HG03439 (cell line): Measurements from ENCODE around the gene FER.
"Not testable (repeated sequence)": the region's sequence is repeated elsewhere in the genome, so short reads cannot be mapped to it uniquely, and the experiment has no call there.

Source experiments
- ATAC-seq: cut with Tn5 transposase; IDR thresholded peaks from one replicate; pipeline ENCODE4 v1.9.1; 2021; ENCODE audit warnings: mild to moderate bottlenecking, moderate library complexity; ENCODE audit not compliant: unreplicated experiment

The FER gene

DNA sequence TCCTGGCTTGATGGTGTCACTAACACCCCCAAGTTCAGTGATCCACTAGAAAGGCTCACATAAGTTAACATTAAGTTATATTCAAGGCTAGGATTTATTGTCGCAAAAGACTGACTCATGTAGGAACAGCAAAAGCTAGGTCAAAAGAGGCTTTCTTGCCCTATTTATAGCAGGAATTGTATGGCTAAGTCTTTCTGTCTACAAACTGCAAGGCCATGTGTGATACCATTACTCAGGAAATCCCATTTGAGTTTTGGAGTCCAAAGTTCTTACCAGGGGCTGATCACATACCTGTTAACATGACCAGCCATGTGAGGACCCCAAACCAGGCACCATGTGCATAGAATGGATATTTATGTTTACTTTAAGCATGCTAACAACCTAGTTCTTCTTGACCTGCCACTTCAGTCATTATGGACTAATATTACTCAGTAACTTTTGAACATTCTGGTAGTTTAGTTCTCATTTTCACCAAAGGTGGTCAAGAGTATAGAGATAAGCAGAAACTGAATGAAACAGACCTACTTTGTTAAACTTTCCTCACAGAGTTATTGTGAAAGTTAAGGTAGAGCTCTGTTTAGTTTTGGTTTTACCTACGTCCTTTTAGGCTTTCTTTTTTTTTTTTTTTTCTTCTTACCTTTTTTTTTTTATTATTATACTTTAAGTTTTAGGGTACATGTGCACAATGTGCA, 281.1 kb downstream of the FER start:
- ATAC-seq: peak; percentile 72

DNA sequence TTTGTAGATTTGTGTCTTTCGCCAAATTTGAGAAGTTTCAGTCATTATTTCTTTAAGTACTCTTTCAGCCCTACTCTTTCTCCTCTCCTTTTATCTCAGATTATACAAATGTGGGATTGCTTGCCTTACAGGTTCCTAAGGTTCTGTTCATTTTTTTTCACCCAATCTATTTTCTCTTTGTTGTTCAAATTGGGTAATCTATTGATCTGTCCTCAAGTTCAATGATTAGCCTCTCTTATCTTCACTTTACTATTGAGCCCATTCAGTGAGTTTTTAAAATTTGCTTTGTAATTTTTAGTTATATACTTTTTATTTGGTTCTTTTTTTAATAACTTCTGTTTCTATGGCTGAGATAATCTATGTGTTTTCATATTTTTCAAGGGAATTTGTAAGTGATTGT, 282.1 kb downstream of the FER start:
- no peak for ATAC-seq

DNA sequence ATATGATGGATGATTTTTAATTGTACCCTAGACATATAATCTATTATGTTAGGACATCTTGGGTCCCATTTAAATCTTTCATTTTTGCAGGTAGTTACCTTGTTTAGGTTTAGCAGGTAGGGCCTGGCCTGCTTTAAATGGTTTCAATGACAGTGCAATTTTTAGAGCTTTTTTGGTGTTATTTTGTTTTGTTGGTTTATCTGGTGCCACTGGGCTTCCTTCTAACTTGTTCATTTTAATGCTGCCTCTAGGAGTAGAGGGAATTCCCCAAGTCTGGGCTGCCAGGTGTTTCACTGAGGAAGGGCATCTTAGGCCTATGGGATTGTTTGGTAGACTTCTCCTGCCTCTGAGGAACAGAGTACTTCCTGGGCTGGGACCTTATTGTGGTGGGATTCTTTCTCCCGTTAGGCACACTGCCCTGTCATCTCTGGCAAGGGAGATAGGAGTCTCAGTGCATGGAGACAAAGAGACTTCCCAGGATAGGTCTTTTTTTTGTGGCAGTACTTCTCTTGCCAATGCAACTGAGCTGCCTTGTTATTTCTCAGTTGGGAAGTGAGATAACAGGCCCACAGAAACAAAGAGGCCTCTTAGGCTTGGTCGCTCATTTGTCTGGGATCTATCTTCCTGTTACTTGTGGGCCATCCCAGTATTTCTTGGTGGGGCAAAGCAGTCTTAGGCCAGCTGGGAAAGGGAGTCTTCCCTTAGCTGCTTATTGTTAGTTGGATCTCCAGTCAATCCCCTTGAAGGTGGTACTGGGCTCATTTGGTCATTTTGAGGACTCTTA, 282.9 kb downstream of the FER start:
- no peak for ATAC-seq

DNA sequence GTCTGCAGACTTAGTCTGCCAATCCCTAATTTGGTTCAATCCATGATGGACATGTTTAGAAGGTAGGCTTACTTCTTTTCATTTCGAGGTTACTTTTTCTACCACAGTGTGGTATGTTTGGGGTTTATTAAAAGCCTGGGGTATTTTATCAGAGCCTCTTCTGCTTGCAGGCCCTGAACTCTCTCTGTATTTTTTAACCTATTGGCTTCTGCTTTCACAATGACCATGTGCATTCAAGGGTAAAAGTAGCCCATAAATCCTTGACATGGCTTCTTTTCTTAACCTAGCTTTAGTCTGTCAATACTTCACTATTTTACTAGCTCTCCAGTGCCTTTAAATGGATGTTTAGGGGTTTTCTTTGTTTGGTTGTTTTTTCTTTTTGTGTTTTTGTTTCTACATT, 286.6 kb downstream of the FER start:
- no peak for ATAC-seq

DNA sequence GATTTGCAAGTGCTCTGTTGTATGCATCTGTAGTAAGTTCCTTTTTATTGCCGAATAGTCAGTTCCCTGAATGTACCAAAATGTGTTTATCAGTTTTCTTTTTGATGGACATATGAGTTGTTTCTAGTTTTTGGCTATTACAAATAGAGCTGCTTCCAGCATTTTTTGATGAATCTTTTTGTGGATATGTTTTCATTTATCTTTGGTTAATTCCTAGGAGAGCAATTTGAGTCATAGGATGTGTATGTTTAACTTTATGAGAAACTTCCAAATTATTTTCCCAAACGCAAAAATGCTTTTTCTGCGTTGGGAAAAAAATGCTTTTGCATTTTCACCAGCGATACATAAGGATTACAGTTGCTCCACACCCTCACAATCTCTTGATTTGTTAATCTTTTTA, 287.7 kb downstream of the FER start:
- no peak for ATAC-seq

DNA sequence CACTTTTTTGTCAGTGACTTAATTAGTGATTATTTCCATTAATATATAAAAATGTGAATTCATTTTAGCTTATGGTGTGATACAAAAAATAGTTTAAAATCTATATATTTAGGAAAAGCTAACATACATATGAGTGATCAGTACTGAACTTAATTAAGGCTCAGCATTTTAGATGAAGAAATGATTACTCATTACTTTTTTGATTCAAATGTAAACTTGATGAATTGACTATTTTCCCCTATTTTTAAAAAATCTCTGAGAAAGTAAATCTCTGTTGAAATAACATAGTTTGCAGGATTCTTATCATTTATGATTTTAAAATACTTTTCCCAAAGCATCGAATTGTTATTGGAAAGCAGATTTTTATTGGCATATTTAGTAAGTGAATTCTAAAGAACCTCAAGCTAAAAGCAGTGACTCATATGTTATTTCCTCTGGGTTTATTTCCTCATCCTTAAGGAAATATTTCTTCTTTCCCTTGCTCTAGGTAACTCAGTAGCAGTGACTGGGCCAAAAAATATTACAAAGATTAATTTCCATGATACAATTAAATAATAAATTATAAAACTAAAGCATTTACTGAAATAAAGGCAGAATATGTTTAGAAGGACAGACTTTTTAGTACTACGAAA, 290.6 kb downstream of the FER start:
- no peak for ATAC-seq

DNA sequence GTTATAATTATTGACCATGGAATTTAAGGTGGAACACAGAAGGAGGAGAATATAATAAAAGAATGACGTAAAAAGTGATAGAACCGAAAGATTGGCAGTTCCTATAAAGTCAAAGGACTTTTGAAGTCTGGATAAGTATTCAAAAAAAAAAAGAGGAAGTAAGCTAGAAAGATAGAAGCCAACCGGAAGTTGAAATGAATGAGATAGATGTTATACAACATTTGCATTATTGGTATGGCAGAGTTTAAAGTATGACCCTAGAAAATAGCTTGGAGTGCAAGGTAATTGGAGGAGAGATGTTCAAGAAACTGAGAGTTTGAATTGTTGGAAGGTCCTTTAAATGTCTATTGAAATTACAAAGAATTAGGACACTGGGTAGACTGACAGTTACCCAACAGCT, 293.6 kb downstream of the FER start:
- no peak for ATAC-seq

DNA sequence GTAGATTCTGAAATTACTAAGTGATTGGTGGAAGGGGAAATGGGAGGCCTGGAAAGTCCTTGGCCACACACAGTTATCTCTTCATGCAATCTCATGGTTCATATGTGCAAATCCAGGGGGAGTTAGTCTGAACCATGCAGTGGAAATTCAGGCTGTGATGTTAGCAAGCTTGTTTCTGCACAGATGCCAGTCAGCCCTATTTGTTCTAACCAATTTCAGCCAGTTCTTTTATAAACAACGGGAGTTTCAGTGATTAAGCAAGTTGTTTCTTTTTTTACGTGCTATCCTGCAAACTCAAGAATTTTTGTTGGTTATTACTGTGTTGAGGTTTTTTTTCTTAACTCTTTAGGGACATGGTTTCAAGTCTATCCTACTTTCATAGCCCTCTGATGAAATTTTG, 298.0 kb downstream of the FER start:
- no peak for ATAC-seq

DNA sequence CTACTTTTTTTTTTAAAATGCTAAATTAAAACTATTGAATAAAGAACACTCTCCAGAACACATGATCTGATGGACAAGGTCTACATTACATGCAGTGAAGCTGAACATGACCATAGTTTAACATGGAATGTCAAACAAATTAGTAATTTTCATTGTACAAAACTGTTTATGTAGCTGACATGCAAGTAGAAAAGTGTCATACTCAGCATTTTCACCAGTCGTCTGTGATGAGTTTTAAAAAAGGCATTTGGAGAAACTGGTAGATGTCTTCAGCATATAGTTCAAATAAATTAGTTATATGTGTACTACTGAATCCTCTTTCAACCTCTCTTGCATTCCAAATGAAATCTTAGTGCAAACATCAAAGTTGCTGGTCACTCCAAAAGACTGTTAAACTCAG, 301.9 kb downstream of the FER start:
- no peak for ATAC-seq

DNA sequence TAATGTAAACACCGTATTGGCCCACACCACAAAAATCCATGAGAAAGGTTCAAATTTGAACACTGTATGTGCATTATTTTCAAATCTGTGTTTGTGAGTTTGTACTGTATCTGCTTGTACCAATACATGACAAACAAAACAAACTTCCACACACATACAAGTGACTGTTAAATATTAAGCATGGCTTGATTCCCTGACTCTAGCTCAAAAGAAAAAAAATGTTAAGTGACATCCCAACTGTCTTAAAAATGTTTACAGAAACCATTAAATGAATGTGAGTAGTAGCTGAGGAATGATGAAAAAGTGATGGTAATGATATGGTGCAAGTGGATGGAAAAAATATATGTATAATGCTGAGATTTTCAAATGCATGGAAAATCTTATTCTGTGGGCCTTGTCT, 302.6 kb downstream of the FER start:
- ATAC-seq: not testable (repeated sequence)

DNA sequence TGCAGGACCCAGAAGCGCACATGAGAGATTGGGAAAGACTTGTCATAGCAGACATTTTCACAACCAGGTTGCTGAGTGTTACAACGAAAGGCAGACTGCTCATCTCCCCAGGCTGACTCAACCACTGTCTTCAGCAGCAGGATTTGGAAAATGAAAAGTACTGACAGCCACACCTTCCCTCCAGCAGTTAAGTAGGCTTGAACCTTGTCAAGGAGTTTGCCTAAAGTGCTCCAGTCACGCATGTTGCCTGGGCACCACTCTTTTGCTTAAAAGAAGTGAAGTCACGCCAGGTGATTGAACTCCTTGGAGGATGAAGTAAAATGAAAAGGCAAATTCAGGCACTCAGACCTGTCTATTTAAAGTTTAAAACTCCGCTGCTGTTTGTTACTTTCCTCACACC, 304.5 kb downstream of the FER start:
- not testable (repeated sequence) for ATAC-seq

DNA sequence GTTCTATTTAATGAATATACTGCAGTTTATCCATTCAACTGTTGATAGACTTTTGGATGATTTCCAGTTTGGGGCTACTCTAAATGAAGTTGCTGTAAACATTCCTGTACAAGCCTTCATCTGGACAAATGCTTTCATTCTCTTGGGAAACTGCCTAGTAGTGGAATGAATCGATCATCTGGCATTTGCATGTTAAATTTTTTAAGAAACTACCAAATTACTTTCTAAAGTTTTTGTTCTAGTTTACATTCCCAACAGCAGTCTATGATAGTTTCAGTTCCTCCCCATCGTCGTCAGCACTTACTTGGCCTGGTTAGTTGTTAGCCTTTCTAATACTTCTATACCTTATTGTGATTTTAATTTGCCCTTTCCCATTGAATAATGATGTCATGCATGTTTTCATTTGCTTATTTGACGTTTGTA, 306.3 kb downstream of the FER start:
- ATAC-seq: no peak

DNA sequence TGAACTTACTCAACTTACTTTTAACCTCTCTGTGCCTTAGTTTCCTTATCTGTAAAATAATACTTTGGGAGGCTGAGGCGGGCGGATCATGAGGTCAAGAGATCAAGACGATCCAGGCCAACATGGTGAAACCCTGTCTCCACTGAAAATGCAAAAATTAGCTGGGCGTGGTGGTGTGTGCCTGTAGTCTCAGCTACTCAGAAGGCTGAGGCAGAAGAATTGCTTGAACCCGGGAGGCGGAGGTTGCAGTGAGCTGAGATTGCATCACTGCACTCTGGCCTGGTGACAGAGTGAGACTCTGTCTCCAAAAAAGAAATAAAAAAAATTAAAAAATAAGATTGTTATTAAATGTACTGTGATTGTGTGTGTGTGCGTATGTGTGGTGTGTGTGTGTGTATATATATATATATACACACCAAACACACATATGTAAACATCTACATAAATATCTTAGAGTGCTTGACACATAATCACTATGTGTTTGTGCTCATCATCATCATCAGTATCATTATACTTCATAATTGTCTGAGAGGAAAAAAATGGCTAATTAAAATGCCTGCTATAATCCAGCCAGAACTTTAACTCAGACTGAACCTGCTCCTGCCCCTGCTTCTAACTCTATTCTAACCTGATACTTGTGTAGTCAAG, 312.8 kb downstream of the FER start:
- ATAC-seq: no peak

DNA sequence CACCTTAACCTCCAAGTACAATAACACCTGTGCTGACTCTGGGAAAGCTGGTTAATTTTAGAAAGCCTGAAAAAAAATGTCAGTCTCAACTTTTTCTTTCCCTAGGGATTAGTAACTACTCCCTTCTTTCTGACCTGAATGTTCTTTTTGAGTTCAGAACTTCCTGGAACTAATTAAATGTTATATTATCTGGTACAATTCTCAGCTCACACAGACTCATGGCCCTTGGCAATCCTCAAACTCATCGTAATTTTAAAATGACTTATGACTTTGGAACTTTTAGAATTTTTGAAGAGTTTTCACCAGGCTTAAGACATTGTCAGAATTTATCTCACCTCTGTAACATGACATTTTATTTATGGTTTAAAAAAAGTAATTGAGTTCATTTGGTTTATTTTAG, 315.0 kb downstream of the FER start:
- ATAC-seq: no peak

DNA sequence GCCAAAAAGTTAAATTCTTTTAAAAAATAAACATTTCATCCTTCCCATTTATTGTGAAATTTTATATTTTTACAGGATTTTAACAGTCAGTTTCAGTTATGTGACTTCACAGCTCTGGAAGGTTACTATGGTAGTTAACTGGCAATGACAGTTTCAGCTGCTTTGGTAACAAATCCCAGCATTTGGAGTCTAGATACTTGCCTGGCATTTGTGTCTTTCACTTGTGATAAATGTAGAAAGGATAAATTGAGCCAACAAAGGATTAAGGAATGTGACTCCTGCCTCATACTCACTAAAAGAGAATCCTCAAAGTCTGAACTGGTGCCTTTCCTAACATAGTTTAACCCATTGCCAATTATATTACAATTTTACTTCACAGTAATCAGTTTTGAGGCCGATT, 315.5 kb downstream of the FER start:
- no peak for ATAC-seq

DNA sequence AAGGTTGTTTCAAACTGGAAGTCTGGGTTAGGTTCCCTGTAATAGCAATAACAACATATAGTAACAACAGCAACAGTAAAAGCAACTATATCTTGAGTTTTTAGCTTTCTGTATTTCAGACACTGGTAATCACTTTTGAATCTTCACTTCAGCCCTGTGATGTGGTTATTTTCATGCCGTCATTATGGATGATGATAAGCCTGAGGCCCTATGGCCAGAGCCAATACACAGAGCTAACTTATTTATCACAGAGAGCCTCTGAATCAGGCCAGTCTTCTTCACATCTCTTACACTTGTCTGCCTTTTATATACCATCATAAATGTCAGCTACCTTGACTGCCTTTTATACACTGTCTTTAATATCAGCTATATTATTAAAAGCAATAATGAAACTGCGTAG, 329.0 kb downstream of the FER start:
- no peak for ATAC-seq

DNA sequence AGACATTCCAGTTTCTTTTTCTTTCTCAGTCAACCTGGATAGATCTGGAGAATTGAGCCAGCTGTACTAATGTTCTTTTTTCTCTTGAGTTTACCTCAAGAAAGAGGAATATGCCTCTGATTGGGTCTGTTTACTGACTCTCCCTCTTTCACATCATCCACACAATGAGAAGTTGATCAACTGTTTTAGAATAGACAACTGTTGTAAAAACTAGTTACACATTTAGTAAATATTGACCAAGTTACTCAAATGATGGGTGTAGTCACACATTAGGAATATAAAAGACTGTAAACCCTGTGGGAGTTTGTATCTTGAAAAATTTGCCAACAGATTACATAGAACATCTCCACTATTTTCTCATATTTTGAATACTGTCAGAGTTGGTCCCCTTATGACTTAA, 330.8 kb downstream of the FER start:
- ATAC-seq: no peak

DNA sequence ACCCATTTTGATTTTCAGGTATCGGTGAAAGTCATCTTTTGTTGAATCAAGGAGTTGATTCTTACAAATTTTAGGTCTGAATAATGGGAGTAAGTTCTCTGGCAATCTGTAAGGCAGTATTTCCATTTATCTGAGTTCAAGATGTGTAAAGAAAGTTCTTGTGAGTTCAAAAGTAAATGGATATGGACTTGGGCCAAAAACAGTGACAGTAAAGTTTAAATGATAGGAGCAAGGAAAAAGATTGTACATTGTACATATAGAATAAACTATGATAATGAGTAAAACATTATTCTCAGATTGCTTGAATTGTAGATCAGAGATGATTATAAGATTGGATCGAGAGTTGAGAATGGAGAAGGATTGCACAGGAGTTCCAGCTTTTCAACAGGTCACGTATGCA, 332.8 kb downstream of the FER start:
- ATAC-seq: no peak

DNA sequence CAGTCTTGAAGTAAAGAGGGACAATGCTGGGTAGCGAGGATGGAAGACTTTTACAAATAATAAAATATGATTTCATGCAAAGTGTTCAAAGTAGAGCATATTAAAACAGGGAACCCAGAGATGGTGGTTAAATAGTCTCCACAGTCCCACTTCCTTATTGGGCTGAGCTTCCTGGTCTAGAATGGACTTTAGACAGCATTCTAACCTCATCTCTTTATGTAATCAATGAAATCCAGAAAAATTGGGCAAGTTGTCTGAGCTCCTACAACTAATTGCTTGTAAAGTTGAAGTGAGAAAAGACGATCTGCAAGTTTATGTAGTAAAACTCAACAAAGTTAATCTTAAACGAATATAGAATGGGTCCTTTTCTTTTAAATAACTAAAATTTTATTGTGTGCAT, 333.2 kb downstream of the FER start:
- ATAC-seq: no peak

DNA sequence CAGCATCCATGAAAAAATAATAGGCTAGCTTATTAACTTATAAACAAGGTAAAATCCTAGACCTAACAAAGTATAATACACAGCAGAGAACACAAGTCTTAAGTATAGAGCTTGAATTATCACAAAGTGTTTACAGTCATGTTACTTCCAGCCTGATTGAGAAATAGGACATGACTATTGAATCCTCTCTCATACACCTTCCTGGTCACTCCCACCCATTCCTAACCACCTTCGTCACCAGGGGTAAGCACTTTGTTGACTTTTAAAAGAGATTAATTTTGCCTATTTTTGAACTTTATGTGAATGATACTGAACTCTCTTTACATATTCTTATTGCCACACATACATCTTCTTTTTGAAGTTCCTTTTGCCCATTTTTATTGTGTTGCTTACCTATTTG, 336.2 kb downstream of the FER start:
- no peak for ATAC-seq

DNA sequence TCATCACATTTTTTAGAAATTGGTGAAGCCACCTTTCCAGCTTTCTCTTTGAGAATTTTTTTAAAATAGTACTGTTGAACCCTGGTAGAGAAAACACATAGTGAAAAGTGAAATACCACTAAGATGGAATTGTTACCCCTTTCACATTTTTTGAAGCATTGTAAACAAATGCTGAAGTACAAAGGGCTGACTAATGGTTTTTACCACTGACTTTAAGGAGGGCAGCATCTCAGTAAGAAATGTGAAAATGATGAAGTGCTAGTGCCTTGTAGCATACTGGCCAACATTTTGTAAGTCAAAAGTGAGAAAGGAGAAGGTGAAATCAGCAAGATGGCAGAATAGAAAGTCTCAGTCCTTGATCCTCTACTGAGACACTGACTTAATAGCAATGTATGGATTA, 341.5 kb downstream of the FER start:
- no peak for ATAC-seq

DNA sequence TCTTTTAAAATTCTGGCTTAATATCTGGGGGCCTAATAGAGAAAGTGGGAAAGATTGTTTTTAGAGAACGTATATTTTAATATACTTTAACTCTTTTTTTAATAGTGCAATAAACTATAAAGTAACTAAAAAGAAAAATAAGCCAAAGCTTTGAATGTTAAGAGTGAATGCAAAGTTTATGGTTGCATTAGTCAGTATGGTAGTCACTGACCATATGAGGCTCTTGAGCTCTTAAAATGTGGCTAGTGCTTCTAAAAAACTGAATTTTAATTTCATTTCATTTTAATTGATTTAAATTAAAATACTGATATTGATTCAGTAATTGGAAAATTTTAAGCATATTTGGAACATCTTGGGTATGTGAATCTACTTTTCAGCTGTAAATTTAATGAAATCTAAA, 351.4 kb downstream of the FER start:
- no peak for ATAC-seq
